Panc1 (cell line): ENCODE data around the gene MLST8. TPM values are rescaled to one million over a fixed set of nuclear protein-coding genes. Genes with fewer than 3 reads are reported as not detected.

Experiments used
- ATAC-seq: fragments of 200-7000 bp; cut with Tn5 transposase; 2 replicates; pipeline ENCODE4 v1.9.1; 2020; ENCODE audit warnings: mild to moderate bottlenecking, moderate library complexity
- BruUV-seq: library from RNA; stranded (reverse); fragments of 400-500 nt; replicated peaks from 2 replicates; lab custom pipeline; 2021; lab: Mats Ljungman, UMichigan
- CTCF ChIA-PET: fragments of 300-600 bp; sonication (Branson Sonifier 250); formaldehyde crosslinking; loops from one replicate; lab custom pipeline; 2022; ENCODE audit warnings: antibody characterized with exemption; lab: Charles Lee
- POLR2A ChIA-PET: fragments of 300-600 bp; sonication (Branson Sonifier 250); formaldehyde crosslinking; loops from one replicate; lab custom pipeline; 2022; ENCODE audit warnings: antibody characterized with exemption; lab: Charles Lee
- DNase-seq: peaks from one replicate; pipeline ENCODE4 v3.0.0-alpha.2; 2010; ENCODE audit warnings: low read depth, low spot score
- H3K27ac ChIP-seq: 2 replicates; pipeline ENCODE4 v1.5.1; 2011; ENCODE audit warnings: mild to moderate bottlenecking, low read length, inconsistent platforms
- H3K27me3 ChIP-seq: fragments of 200-500 bp; sonication (Bioruptor generic); 2 replicates; pipeline ENCODE4 v1.6.0; 2014; ENCODE audit warnings: low read length, inconsistent platforms; ENCODE audit not compliant: control insufficient read depth, insufficient read depth
- H3K36me3 ChIP-seq: fragments of 200-500 bp; sonication (Bioruptor generic); 2 replicates; pipeline ENCODE4 v1.5.1; 2014; ENCODE audit warnings: inconsistent platforms, mild to moderate bottlenecking, low read length, moderate library complexity; ENCODE audit not compliant: control insufficient read depth, insufficient read depth
- H3K4me1 ChIP-seq: 2 replicates; pipeline ENCODE4 v1.5.1; 2011; ENCODE audit warnings: inconsistent platforms, mild to moderate bottlenecking, low read length, moderate library complexity; ENCODE audit not compliant: control insufficient read depth, insufficient read depth
- H3K4me3 ChIP-seq, 2 experiments: 2 replicates each; pipeline ENCODE4 v1.5.1; 2011 to 2012; ENCODE audit warnings: low read depth in 2 of 2, low read length in 2 of 2, mild to moderate bottlenecking in 2 of 2, inconsistent platforms in 1 of 2, moderate library complexity in 1 of 2
- H3K9me3 ChIP-seq: fragments of 200-500 bp; sonication (Bioruptor generic); 2 replicates; pipeline ENCODE4 v1.5.1; 2014; ENCODE audit warnings: low read depth, mild to moderate bottlenecking, inconsistent platforms, low read length, moderate library complexity; ENCODE audit not compliant: control insufficient read depth, insufficient read depth
- POLR2AphosphoS5 ChIP-seq: IDR thresholded peaks from 2 replicates; pipeline ENCODE4 v1.6.1; 2012; ENCODE audit warnings: mild to moderate bottlenecking, low read depth, low read length, moderate library complexity
- SIN3A ChIP-seq: IDR thresholded peaks from 2 replicates; pipeline ENCODE4 v1.6.1; 2012; ENCODE audit warnings: low read depth, mild to moderate bottlenecking, low read length, moderate library complexity, borderline replicate concordance; ENCODE audit not compliant: insufficient read depth
- TCF7L2 ChIP-seq: IDR thresholded peaks from 2 replicates; pipeline ENCODE4 v1.6.1; 2011; ENCODE audit warnings: mild to moderate bottlenecking, low read depth, low read length, inconsistent platforms
- in situ Hi-C: cut with HindIII; loops from 2 replicates; pipeline ENCODE4 v1.10.0; 2016; ENCODE audit warnings: low sequenced_read_pairs, low pct_unique_long_range_greater_than_20kb
- intact Hi-C: fragments of 100-400 bp; cut with micrococcal nuclease; formaldehyde crosslinking; loops from one replicate; pipeline ENCODE4 v1.10.0; 2022; ENCODE audit not compliant: unreplicated experiment
- total RNA-seq: library from RNA; stranded (reverse); gene quantifications from one replicate; pipeline ENCODE4 v1.2.1, GENCODE V29; 2021; ENCODE audit not compliant: unreplicated experiment
- TF ChIP-seq, protein P1 (sequence below), 2 experiments: IDR thresholded peaks; 2 replicates each; pipeline ENCODE4 v1.6.1; 2011 to 2012; ENCODE audit warnings: low read depth in 2 of 2, control low read depth in 1 of 2, low read length in 1 of 2, mild to moderate bottlenecking in 1 of 2, moderate library complexity in 1 of 2; ENCODE audit not compliant: insufficient read depth in 1 of 2
- TF ChIP-seq, protein P2 (sequence below): fragments of 450-650 bp; IDR thresholded peaks from 2 replicates; pipeline ENCODE4 v1.5.1; 2017; ENCODE audit warnings: mild to moderate bottlenecking

The MLST8 gene
- total RNA-seq, 1 experiment from 2014 or later, result 91.1 TPM

DNA sequence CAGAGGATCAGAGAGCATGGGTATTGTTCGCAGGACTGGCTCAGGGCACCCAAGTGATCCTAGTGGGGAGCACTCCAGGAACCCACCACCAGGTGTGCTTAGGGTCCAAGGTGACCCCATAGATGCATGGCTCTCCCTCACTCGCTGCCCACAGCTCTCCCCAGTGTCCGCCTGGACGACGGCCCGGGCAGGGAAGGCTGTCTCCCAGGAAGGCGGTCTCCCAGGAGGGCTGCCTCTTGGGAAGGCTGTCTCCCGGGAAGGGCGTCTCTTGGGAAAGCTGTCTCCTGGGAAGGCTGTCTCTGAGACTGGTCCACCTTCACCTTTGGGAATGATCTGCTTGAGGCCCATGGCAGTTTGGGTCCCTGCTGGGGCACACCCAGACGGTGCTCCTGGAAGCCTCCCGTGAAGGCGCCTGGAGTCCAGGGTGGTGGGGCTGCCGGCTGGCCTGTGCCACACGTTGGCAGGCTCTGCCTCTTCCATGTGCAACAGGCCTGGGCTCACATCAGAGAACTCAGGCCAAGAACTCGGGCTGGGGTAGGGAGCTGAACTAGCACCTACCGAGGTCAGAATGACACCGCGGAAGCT lies 41.1 kb downstream of the MLST8 start:
- in situ Hi-C loops (no loop called here), intact Hi-C loops (no loop called here)
- CTCF ChIA-PET, result no interaction called here
- DNase-seq, result no peak
- BruUV-seq, result no TSS peak
- TF ChIP-seq, protein P1, sequence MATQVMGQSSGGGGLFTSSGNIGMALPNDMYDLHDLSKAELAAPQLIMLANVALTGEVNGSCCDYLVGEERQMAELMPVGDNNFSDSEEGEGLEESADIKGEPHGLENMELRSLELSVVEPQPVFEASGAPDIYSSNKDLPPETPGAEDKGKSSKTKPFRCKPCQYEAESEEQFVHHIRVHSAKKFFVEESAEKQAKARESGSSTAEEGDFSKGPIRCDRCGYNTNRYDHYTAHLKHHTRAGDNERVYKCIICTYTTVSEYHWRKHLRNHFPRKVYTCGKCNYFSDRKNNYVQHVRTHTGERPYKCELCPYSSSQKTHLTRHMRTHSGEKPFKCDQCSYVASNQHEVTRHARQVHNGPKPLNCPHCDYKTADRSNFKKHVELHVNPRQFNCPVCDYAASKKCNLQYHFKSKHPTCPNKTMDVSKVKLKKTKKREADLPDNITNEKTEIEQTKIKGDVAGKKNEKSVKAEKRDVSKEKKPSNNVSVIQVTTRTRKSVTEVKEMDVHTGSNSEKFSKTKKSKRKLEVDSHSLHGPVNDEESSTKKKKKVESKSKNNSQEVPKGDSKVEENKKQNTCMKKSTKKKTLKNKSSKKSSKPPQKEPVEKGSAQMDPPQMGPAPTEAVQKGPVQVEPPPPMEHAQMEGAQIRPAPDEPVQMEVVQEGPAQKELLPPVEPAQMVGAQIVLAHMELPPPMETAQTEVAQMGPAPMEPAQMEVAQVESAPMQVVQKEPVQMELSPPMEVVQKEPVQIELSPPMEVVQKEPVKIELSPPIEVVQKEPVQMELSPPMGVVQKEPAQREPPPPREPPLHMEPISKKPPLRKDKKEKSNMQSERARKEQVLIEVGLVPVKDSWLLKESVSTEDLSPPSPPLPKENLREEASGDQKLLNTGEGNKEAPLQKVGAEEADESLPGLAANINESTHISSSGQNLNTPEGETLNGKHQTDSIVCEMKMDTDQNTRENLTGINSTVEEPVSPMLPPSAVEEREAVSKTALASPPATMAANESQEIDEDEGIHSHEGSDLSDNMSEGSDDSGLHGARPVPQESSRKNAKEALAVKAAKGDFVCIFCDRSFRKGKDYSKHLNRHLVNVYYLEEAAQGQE (IDR thresholded peaks at IDR 0.05; ENCODE audit: insufficient read depth in 1 of 2, low read depth in 2 of 2, low read length in 1 of 2), result no peak
- TF ChIP-seq POLR2AphosphoS5, result no peak
- no peak for TF ChIP-seq TCF7L2
- TF ChIP-seq, protein P2, sequence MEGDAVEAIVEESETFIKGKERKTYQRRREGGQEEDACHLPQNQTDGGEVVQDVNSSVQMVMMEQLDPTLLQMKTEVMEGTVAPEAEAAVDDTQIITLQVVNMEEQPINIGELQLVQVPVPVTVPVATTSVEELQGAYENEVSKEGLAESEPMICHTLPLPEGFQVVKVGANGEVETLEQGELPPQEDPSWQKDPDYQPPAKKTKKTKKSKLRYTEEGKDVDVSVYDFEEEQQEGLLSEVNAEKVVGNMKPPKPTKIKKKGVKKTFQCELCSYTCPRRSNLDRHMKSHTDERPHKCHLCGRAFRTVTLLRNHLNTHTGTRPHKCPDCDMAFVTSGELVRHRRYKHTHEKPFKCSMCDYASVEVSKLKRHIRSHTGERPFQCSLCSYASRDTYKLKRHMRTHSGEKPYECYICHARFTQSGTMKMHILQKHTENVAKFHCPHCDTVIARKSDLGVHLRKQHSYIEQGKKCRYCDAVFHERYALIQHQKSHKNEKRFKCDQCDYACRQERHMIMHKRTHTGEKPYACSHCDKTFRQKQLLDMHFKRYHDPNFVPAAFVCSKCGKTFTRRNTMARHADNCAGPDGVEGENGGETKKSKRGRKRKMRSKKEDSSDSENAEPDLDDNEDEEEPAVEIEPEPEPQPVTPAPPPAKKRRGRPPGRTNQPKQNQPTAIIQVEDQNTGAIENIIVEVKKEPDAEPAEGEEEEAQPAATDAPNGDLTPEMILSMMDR, result no peak
- TF ChIP-seq SIN3A, result no peak
- Histone ChIP-seq H3K27ac (no peak overlapping the region), H3K4me3 (no peak overlapping the region), H3K4me1 (0 out of 2 replicates have a peak, but pooled peaks cover 4% of the 10 kb centered on the region), H3K9me3 (no peaks in the 10 kb centered on the region), H3K36me3 (peaks cover 2% of the 10 kb centered on the region), H3K27me3 (no peaks in the 10 kb centered on the region)
- ATAC-seq, result no peak
- POLR2A ChIA-PET, result interaction anchor here (1.1 kb wide), 1 partner anchor 8 kb away, joined by 4 read pairs; no protein-coding TSS in a partner anchor

DNA sequence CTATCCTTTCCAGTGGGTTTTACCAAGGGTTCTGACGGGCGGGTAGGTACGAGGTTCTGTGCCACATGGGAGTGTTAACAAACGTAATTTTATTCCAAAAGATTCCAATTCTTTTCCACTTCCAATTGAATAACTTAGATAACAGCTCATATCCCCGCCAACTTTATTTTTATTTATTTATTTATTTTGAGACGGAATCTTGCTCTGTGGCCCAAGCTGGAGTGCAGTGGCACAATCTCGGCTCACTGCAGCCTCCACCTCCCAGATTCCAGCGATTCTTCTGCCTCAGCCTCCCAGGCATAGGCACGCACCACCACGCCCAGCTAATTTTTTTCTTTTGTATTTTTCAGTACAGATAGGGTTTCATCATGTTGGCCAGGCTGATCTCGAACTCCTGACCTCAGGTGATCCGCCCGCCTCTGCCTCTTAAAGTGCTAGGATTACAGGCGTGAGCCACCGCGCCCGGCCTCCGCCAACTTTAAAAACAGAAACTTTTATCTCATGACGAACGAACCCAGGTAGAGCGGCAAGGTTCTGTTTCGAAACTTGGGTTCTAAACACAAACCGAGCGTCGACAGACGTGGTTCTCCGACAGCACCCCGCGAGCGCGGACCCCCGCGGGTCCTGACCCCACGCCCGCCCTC lies 45.5 kb downstream of the MLST8 start:
- intact Hi-C loops (no loop called here), in situ Hi-C loops (no loop called here)
- CTCF ChIA-PET, result interaction anchor here (0.7 to 1.0 kb wide), 2 partner anchors 12 to 56 kb away, joined by 3 to 11 read pairs; no protein-coding TSS in a partner anchor
- peaks cover 22% of the 10 kb centered on the region for H3K4me1 ChIP-seq
- ATAC-seq (peak; percentile 2; the same call in 1 of the 2 replicates), DNase-seq (no peak)
- POLR2A ChIA-PET, result interaction anchor here (0.6 to 1.0 kb wide), 4 partner anchors 95 to 724 kb away, joined by 3 to 15 read pairs (median 6); partner anchors contain the start of gene TRAF7
- H3K4me3 ChIP-seq, result peak overlapping the region; percentile 73 to 87
- H3K9me3 ChIP-seq, result no peaks in the 10 kb centered on the region
- TF ChIP-seq, protein P1 (IDR thresholded peaks at IDR 0.05; ENCODE audit: insufficient read depth in 1 of 2, low read depth in 2 of 2, low read length in 1 of 2), result no peak
- TF ChIP-seq, protein P2, result no peak
- no peak for TF ChIP-seq TCF7L2
- TF ChIP-seq POLR2AphosphoS5, result 0 out of 2 replicates have a peak, but pooled peaks have one; percentile 36
- peak overlapping the region; percentile 90 for H3K27ac ChIP-seq
- H3K36me3 ChIP-seq, result no peaks in the 10 kb centered on the region; the same call in 1 of the 2 replicates
- no peaks in the 10 kb centered on the region for H3K27me3 ChIP-seq
- BruUV-seq, result TSS peak; percentile 88
